Sigmoid colon (tissue), 4 donors: Measurements from ENCODE around the gene ARHGEF37.

Experiments used
- EP300 ChIP-seq, 4 donors: sonication (generic); formaldehyde crosslinking; IDR thresholded peaks; one replicate each; pipeline ENCODE4 v1.6.1; 2017; ENCODE audit warnings: antibody characterized with exemption in 4 of 4
- TF ChIP-seq, protein P1 (sequence below), 4 experiments: fragments of 450-650 bp in 3 of 4; fragments of 200-600 bp in 1 of 4; IDR thresholded peaks; one replicate each; pipeline ENCODE4 v1.5.1; 2016 to 2019; ENCODE audit warnings: antibody characterized with exemption in 4 of 4, mild to moderate bottlenecking in 3 of 4, moderate library complexity in 2 of 4

DNA sequence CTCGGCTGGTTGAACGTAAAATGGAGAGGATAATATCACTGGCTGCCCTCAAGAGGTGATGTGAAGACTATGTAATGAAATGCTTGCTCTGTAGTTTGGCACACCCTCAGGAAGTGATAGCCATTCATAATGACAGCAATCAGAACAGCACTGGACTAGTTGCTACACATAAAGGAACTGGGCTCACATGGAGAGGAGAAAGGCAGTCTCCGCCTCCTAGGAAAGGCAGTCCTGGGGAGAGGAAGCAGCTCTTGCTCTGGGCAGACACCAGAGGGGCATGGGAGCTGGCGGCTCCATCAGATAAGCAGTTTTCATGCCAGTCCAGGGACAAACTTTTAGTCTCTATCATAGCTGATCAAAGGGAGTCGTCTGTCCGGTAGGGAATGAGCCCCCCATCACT is 46.9 kb downstream of the ARHGEF37 start:
- TF ChIP-seq, protein P1, sequence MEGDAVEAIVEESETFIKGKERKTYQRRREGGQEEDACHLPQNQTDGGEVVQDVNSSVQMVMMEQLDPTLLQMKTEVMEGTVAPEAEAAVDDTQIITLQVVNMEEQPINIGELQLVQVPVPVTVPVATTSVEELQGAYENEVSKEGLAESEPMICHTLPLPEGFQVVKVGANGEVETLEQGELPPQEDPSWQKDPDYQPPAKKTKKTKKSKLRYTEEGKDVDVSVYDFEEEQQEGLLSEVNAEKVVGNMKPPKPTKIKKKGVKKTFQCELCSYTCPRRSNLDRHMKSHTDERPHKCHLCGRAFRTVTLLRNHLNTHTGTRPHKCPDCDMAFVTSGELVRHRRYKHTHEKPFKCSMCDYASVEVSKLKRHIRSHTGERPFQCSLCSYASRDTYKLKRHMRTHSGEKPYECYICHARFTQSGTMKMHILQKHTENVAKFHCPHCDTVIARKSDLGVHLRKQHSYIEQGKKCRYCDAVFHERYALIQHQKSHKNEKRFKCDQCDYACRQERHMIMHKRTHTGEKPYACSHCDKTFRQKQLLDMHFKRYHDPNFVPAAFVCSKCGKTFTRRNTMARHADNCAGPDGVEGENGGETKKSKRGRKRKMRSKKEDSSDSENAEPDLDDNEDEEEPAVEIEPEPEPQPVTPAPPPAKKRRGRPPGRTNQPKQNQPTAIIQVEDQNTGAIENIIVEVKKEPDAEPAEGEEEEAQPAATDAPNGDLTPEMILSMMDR (IDR thresholded peaks at IDR 0.05), result no peak
- TF ChIP-seq EP300 (IDR thresholded peaks at IDR 0.05), result no peak
